Liver (tissue), 3 donors: Measurements from ENCODE around the gene PM20D1.
"Not testable (repeated sequence)": the region's sequence is repeated elsewhere in the genome, so short reads cannot be mapped to it uniquely, and the experiment has no call there.

Experiments
- ATF3 ChIP-seq: IDR thresholded peaks from 2 replicates; pipeline ENCODE4 v1.6.1; 2016; ENCODE audit warnings: antibody characterized with exemption
- CTCF ChIP-seq: fragments of 150-350 bp; IDR thresholded peaks from 2 replicates; pipeline ENCODE4 v1.5.1; 2017; ENCODE audit warnings: improper control_type of control experiment, low read depth, low read length; ENCODE audit not compliant: missing input control
- FOXA1 ChIP-seq: IDR thresholded peaks from 2 replicates; pipeline ENCODE4 v1.6.1; 2016; ENCODE audit warnings: antibody characterized with exemption
- GABPA ChIP-seq, 2 donors: IDR thresholded peaks in 1 of 2; conservative IDR thresholded peaks in 1 of 2; 2 replicates each; pipeline ENCODE4 v1.6.1; 2016; ENCODE audit warnings: antibody characterized with exemption in 2 of 2, mild to moderate bottlenecking in 1 of 2, moderate library complexity in 1 of 2
- JUND ChIP-seq, 2 donors: IDR thresholded peaks; 2 replicates each; pipeline ENCODE4 v1.6.1; 2016; ENCODE audit warnings: antibody characterized with exemption in 2 of 2
- MAX ChIP-seq: IDR thresholded peaks from 2 replicates; pipeline ENCODE4 v1.6.1; 2016; ENCODE audit warnings: antibody characterized with exemption
- RAD21 ChIP-seq, 2 donors: IDR thresholded peaks; 2 replicates each; pipeline ENCODE4 v1.6.1; 2016; ENCODE audit warnings: antibody characterized with exemption in 2 of 2, mild to moderate bottlenecking in 2 of 2
- REST ChIP-seq: IDR thresholded peaks from 2 replicates; pipeline ENCODE4 v1.6.1; 2016; ENCODE audit warnings: antibody characterized with exemption, mild to moderate bottlenecking
- RXRA ChIP-seq, 2 donors: IDR thresholded peaks; 2 replicates each; pipeline ENCODE4 v1.6.1; 2017 to 2018; ENCODE audit warnings: antibody characterized with exemption in 2 of 2, mild to moderate bottlenecking in 1 of 2
- SP1 ChIP-seq: IDR thresholded peaks from 2 replicates; pipeline ENCODE4 v1.6.1; 2018; ENCODE audit warnings: antibody characterized with exemption, mild to moderate bottlenecking
- TAF1 ChIP-seq: conservative IDR thresholded peaks from 2 replicates; pipeline ENCODE4 v1.6.1; 2016; ENCODE audit warnings: antibody characterized with exemption, mild to moderate bottlenecking
- YY1 ChIP-seq: IDR thresholded peaks from 2 replicates; pipeline ENCODE4 v1.6.1; 2016; ENCODE audit warnings: antibody characterized with exemption, mild to moderate bottlenecking
- ZBTB33 ChIP-seq: IDR thresholded peaks from 2 replicates; pipeline ENCODE4 v1.6.1; 2016; ENCODE audit warnings: antibody characterized with exemption
- donor health status: healthy.
- donor health status: healthy.

- not testable (repeated sequence) for TF ChIP-seq ZBTB33; REST; MAX; CTCF; JUND (IDR thresholded peaks at IDR 0.05); SP1; YY1; ATF3; FOXA1; GABPA (IDR thresholded peaks at IDR 0.05 in 1 of 2, conservative IDR thresholded peaks at IDR 0.05 in 1 of 2); RAD21 (IDR thresholded peaks at IDR 0.05); TAF1; RXRA (IDR thresholded peaks at IDR 0.05)
These were observed 41.5 kb upstream of the PM20D1 start for GRCh38 chr1:205891481-205891880.
